Prostate gland (tissue), 2 donors: Measurements from ENCODE around the gene THBS2. TPM values are rescaled to one million over a fixed set of nuclear protein-coding genes. Genes with fewer than 3 reads are reported as not detected.

Experiments
- DNase-seq: peaks from one replicate; pipeline ENCODE4 v3.0.0-alpha.2; 2019; ENCODE audit warnings: low spot score
- H3K27ac ChIP-seq, 2 donors: fragments of 200-600 bp; sonication (generic); 2 replicates each; pipeline ENCODE4 v1.5.1; 2017 to 2019
- H3K27me3 ChIP-seq: fragments of 200-600 bp; sonication (generic); replicated peaks from 2 replicates; pipeline ENCODE4 v1.5.1; 2019; ENCODE audit not compliant: insufficient read depth
- H3K36me3 ChIP-seq, 2 donors: fragments of 200-600 bp; sonication (generic); 1 replicate in 1 of 2; 2 replicates in 1 of 2; pipeline versions ENCODE4 v1.5.1 to v1.8.1; 2017 to 2019
- H3K4me1 ChIP-seq: fragments of 200-600 bp; sonication (generic); replicated peaks from 2 replicates; pipeline ENCODE4 v1.5.1; 2019
- H3K4me3 ChIP-seq, 2 donors: fragments of 200-600 bp; sonication (generic); 2 replicates each; pipeline ENCODE4 v1.5.1; 2017 to 2019
- H3K9me3 ChIP-seq: fragments of 200-600 bp; sonication (generic); 2 replicates; pipeline ENCODE4 v1.5.1; 2017
- POLR2A ChIP-seq: fragments of 450-650 bp; IDR thresholded peaks from one replicate; pipeline ENCODE4 v1.6.1; 2016; ENCODE audit warnings: antibody characterized with exemption, mild to moderate bottlenecking
- POLR2AphosphoS5 ChIP-seq: sonication (generic); formaldehyde crosslinking; IDR thresholded peaks from one replicate; pipeline ENCODE4 v1.6.1; 2017; ENCODE audit warnings: antibody characterized with exemption
- WGBS: methylation state at CpG from one replicate; pipeline ENCODE4 v1.1.5; 2018; 5-methylcytosine and 5-hydroxymethylcytosine counted together
- intact Hi-C: fragments of 100-400 bp; cut with DNase I; formaldehyde crosslinking; loops from one replicate; pipeline ENCODE4 v1.14.2; 2022
- total RNA-seq, 2 donors: library from RNA; depleted of rRNA; stranded (reverse); fragments of >200 nt; gene quantifications; one replicate each; pipeline ENCODE4 v1.1.0, GENCODE V29; 2016
- TF ChIP-seq, protein P1 (sequence below), 4 experiments: fragments of 200-600 bp in 2 of 4; fragments of 450-650 bp in 2 of 4; sonication (generic) in 2 of 4; IDR thresholded peaks; 1 replicate in 3 of 4; 2 replicates in 1 of 4; pipeline ENCODE4 v1.5.1; 2016 to 2019; ENCODE audit warnings: antibody characterized with exemption in 4 of 4, mild to moderate bottlenecking in 2 of 4, moderate library complexity in 2 of 4

THBS2 gene
- total RNA-seq, 2 donors from 2014 or later: 3.3 to 10.9 TPM

DNA sequence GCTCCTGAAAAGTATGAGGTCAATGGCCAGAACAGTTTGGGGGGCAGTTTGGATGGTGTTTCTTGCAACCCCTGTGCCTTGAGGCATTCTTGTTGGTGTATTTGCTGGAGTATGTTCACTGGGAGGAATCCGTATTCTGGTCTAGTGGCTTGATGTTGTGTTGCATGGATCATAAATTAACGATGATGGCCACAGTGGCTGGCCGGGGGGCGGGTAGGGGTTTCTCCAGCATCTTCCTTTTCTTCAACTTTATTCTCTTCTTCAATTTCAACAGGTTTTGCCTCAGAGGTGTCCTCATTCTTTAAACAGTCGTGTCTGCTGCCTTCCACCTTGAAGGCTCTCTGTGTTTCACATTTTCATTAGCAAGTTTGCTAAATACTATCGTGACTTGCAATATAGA, 43.0 kb upstream of the THBS2 start:
- Histone ChIP-seq H3K9me3 (no peaks in the 10 kb centered on the region), H3K36me3 (no peaks in the 10 kb centered on the region), H3K4me3 (no peak overlapping the region), H3K27me3 (no peaks in the 10 kb centered on the region), H3K4me1 (no peaks in the 10 kb centered on the region), H3K27ac (no peak overlapping the region)
- TF ChIP-seq, protein P1, sequence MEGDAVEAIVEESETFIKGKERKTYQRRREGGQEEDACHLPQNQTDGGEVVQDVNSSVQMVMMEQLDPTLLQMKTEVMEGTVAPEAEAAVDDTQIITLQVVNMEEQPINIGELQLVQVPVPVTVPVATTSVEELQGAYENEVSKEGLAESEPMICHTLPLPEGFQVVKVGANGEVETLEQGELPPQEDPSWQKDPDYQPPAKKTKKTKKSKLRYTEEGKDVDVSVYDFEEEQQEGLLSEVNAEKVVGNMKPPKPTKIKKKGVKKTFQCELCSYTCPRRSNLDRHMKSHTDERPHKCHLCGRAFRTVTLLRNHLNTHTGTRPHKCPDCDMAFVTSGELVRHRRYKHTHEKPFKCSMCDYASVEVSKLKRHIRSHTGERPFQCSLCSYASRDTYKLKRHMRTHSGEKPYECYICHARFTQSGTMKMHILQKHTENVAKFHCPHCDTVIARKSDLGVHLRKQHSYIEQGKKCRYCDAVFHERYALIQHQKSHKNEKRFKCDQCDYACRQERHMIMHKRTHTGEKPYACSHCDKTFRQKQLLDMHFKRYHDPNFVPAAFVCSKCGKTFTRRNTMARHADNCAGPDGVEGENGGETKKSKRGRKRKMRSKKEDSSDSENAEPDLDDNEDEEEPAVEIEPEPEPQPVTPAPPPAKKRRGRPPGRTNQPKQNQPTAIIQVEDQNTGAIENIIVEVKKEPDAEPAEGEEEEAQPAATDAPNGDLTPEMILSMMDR (IDR thresholded peaks at IDR 0.05): no peak
- no peak for TF ChIP-seq POLR2A
- TF ChIP-seq POLR2AphosphoS5: no peak
- WGBS: 75% methylated on average over 6 of the region's 6 CpGs
- intact Hi-C loops: no loop called here
- no peak for DNase-seq

DNA sequence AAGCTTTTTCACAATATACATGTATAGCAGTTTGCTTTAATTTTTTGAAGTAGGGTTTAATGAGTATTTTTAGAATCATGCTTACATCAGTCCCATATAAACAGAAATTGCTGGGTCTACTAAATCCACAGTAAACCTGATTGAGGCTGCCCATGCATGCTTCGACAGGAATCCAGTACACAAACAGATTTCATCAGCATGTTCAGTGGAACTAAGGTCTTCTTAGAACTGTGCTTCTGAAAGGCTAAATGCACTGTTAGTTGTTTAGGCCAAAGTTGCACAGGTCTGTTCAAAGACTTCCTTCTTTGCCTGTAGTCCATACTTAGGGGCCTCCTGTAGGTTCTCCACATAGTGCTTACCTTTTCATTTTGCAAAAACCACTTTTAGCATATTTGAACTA, 42.5 kb upstream of the THBS2 start:
- Histone ChIP-seq H3K27me3 (no peaks in the 10 kb centered on the region), H3K4me1 (no peaks in the 10 kb centered on the region), H3K36me3 (no peaks in the 10 kb centered on the region), H3K27ac (no peak overlapping the region), H3K9me3 (no peaks in the 10 kb centered on the region), H3K4me3 (no peak overlapping the region)
- intact Hi-C loops: no loop called here
- DNase-seq: peak; percentile 34
- 60% methylated on average over 1 of the region's 1 CpG for WGBS
- TF ChIP-seq, protein P1 (IDR thresholded peaks at IDR 0.05): no peak
- TF ChIP-seq POLR2AphosphoS5 (peak; percentile 58), POLR2A (no peak)

DNA sequence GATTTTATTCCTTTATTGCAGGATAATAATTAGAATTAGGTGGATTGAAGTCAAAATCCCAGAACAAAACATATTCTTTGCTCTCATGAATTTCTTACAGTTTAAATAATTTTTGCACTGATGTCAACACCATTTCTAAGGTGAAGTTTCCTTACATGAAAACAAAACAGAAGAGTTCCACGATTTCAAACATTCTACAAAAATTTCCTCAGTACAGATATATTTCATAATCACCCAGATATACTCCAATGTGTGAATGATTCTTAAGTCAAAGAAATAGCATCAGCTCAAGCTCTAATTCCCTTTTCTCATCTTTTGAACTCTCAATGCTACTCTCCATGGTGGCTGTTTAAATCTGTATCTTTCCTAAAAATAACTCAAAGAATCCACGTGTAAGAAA, 39.5 kb upstream of the THBS2 start:
- TF ChIP-seq, protein P1 (IDR thresholded peaks at IDR 0.05): no peak
- TF ChIP-seq POLR2A (no peak), POLR2AphosphoS5 (no peak)
- no peak for DNase-seq
- no peak overlapping the region for H3K4me3 ChIP-seq
- H3K27ac ChIP-seq: no peak overlapping the region
- 72% methylated on average over 2 of the region's 2 CpGs for WGBS
- H3K27me3 ChIP-seq: no peaks in the 10 kb centered on the region
- H3K4me1 ChIP-seq: no peaks in the 10 kb centered on the region
- intact Hi-C loops: no loop called here
- H3K36me3 ChIP-seq: no peaks in the 10 kb centered on the region
- no peaks in the 10 kb centered on the region for H3K9me3 ChIP-seq

DNA sequence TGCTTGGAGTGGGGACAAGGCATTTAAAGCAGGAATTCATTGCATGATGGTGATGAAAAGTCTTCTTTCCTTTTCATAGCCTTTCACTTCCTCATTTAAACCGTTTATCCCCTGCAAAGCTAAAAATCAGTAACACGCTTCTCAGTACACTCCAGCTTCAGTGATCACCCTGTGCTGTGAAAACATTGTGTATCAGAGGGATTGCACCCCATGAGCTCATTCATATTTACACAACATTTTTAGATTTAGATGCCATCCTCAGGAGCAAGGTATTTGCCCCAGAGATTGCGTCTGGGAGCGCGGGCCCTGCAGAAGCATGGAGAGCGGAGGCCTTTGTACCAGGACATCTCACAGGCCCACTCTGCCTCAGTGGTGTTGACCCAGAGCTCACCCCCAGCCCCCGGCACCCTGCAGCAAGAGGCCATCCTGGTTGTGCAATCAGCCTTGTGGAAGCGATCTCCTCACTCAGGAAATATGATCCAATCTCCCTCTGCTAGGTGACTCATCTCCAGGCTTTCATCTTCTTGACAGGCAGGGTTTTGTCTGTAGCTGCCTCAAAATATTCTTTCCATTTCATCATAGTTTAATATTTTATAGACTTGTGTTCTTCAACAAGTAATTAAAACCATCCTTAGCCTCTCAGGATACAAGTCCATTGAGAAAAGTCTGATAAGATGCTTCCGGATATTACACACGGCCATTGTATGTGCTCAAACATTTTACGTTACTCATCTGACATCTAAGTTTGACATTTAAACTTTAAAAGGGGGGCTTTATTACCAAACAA, 38.9 kb upstream of the THBS2 start:
- Histone ChIP-seq H3K27me3 (no peaks in the 10 kb centered on the region), H3K27ac (no peak overlapping the region), H3K9me3 (no peaks in the 10 kb centered on the region), H3K4me3 (no peak overlapping the region), H3K4me1 (no peaks in the 10 kb centered on the region), H3K36me3 (no peaks in the 10 kb centered on the region)
- DNase-seq: no peak
- intact Hi-C loops: no loop called here
- TF ChIP-seq, protein P1 (IDR thresholded peaks at IDR 0.05): no peak
- no peak for TF ChIP-seq POLR2AphosphoS5
- 65% methylated on average over 11 of the region's 11 CpGs for WGBS
